ENCODE results near the gene ROCK2.

DNA sequence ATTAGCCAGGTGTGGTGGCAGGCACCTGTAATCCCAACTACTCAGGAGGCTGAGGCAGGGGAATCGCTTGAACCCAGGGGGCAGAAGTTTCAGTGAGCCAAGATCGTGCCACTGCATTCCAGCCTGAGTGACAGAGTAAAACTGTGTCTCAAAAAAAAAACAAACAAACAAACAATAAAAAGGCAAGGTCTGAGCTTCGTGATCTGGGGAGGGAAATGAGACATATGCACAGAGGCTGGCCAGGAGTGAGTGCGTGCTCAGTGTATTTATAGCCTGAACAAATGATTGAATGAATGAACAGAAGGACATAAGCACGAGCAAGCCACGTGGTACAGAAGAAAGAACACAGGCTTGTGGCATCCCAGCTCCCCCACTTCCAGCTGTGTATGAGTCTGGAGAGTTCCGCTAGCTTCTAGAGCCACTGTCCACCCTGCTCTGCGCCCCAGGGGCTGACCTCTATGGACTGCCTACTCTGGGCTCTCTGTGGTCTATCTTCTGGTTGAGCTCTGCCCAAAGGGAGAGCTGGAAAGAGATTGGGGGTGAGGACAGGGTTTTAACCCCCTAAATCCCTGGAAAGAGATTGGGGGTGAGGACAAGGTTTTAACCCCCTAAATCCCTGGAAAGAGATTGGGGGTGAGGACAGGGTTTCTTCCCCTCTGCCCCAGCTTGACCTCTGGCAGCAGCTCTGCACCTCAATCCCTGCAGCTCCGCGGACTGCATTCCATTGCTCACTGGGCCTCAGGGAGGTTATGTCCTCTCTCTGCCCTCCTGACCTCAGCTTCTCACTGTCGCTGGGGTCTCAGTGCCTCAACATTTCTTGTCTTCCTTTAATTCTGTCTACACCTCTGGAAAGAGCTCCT, 11.0 kb upstream of the ROCK2 start:
- no peak for TF ChIP-seq EZH2 (IDR thresholded peaks at IDR 0.05; ENCODE audit: insufficient read depth, low read length)
- TF ChIP-seq, protein P1, sequence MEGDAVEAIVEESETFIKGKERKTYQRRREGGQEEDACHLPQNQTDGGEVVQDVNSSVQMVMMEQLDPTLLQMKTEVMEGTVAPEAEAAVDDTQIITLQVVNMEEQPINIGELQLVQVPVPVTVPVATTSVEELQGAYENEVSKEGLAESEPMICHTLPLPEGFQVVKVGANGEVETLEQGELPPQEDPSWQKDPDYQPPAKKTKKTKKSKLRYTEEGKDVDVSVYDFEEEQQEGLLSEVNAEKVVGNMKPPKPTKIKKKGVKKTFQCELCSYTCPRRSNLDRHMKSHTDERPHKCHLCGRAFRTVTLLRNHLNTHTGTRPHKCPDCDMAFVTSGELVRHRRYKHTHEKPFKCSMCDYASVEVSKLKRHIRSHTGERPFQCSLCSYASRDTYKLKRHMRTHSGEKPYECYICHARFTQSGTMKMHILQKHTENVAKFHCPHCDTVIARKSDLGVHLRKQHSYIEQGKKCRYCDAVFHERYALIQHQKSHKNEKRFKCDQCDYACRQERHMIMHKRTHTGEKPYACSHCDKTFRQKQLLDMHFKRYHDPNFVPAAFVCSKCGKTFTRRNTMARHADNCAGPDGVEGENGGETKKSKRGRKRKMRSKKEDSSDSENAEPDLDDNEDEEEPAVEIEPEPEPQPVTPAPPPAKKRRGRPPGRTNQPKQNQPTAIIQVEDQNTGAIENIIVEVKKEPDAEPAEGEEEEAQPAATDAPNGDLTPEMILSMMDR (IDR thresholded peaks at IDR 0.05; ENCODE audit: insufficient read depth, low read depth, low read length): no peak
